WTC11 (cell line): ENCODE measurements around the gene PLEKHG7. TPM values are rescaled to one million over a fixed set of nuclear protein-coding genes. Genes with fewer than 3 reads are reported as not detected.

ENCODE experiments used
- ATAC-seq: fragments of 200-7000 bp; cut with Tn5 transposase; 2 replicates; pipeline ENCODE4 v1.10.0; 2021; ENCODE audit warnings: mild to moderate bottlenecking, moderate library complexity
- CTCF ChIA-PET: fragments of 300-600 bp; sonication (Branson Sonifier 250); formaldehyde crosslinking; loops from one replicate; lab custom pipeline; 2021; ENCODE audit warnings: antibody characterized with exemption; lab: Charles Lee
- POLR2A ChIA-PET: fragments of 350-600 bp; sonication (Branson Sonifier 250); formaldehyde crosslinking; loops from one replicate; lab custom pipeline; 2021; ENCODE audit warnings: antibody characterized with exemption; lab: Charles Lee
- DNase-seq: peaks from one replicate; pipeline ENCODE4 v3.0.0; 2021; ENCODE audit warnings: low spot score
- H3K27ac Mint-ChIP-seq: 2 replicates; pipeline ENCODE4 v1.8.0; 2021; ENCODE audit warnings: mixed read lengths
- H3K27me3 Mint-ChIP-seq: 2 replicates; pipeline ENCODE4 v1.8.0; 2021; ENCODE audit warnings: low read depth, mild to moderate bottlenecking, moderate library complexity, mixed read lengths
- H3K36me3 Mint-ChIP-seq: 2 replicates; pipeline ENCODE4 v1.8.0; 2021; ENCODE audit warnings: mixed read lengths
- H3K4me1 Mint-ChIP-seq: 2 replicates; pipeline ENCODE4 v1.8.0; 2022; ENCODE audit warnings: mixed read lengths
- H3K4me3 Mint-ChIP-seq: 2 replicates; pipeline ENCODE4 v1.8.0; 2021; ENCODE audit warnings: mild to moderate bottlenecking, moderate library complexity, mixed read lengths
- H3K9me3 Mint-ChIP-seq: 2 replicates; pipeline ENCODE4 v1.8.0; 2021; ENCODE audit warnings: mixed read lengths
- ARID4B ChIP-seq: sonication (generic); formaldehyde crosslinking; IDR thresholded peaks from 2 replicates; pipeline ENCODE4 v1.8.0; 2023; ENCODE audit warnings: missing genetic modification reagents, mild to moderate bottlenecking, borderline replicate concordance
- FOXJ3 ChIP-seq: sonication (generic); formaldehyde crosslinking; IDR thresholded peaks from 2 replicates; pipeline ENCODE4 v1.9.0; 2021; ENCODE audit warnings: missing genetic modification reagents, mild to moderate bottlenecking, borderline replicate concordance
- FOXK1 ChIP-seq: sonication (generic); formaldehyde crosslinking; IDR thresholded peaks from 2 replicates; pipeline ENCODE4 v1.8.0; 2022; ENCODE audit warnings: mild to moderate bottlenecking, moderate library complexity, missing genetic modification reagents
- MXD4 ChIP-seq: fragments of 250-450 bp; sonication (Bioruptor Pico); IDR thresholded peaks from 2 replicates; pipeline ENCODE4 v1.8.0; 2021; ENCODE audit warnings: mild to moderate bottlenecking, moderate library complexity, borderline replicate concordance
- NFATC4 ChIP-seq: fragments of 250-450 bp; sonication (Bioruptor Pico); IDR thresholded peaks from 2 replicates; pipeline ENCODE4 v1.9.0; 2021; ENCODE audit warnings: mild to moderate bottlenecking
- PRDM15 ChIP-seq: sonication (generic); formaldehyde crosslinking; IDR thresholded peaks from 2 replicates; pipeline ENCODE4 v1.8.0; 2022; ENCODE audit warnings: missing genetic modification reagents
- TEAD1 ChIP-seq: sonication (generic); formaldehyde crosslinking; IDR thresholded peaks from 2 replicates; pipeline ENCODE4 v1.8.0; 2022; ENCODE audit warnings: mild to moderate bottlenecking, missing genetic modification reagents
- ZMAT4 ChIP-seq: fragments of 250-450 bp; sonication (Bioruptor Pico); IDR thresholded peaks from 2 replicates; pipeline ENCODE4 v1.9.0; 2021; ENCODE audit warnings: mild to moderate bottlenecking
- ZNF281 ChIP-seq: sonication (generic); formaldehyde crosslinking; IDR thresholded peaks from 2 replicates; pipeline ENCODE4 v1.8.0; 2023; ENCODE audit warnings: mild to moderate bottlenecking, missing genetic modification reagents
- ZNF671 ChIP-seq: fragments of 250-450 bp; sonication (Bioruptor Pico); IDR thresholded peaks from 2 replicates; pipeline ENCODE4 v1.8.0; 2021; ENCODE audit warnings: mild to moderate bottlenecking
- total RNA-seq: library from RNA; stranded (reverse); gene quantifications from 3 replicates; pipeline ENCODE4 v1.2.3, GENCODE V29; 2021
- TF ChIP-seq, protein P1 (sequence below): fragments of 250-450 bp; sonication (Bioruptor Pico); IDR thresholded peaks from 2 replicates; pipeline ENCODE4 v1.9.0; 2021; ENCODE audit warnings: mild to moderate bottlenecking, borderline replicate concordance
- TF ChIP-seq, protein P2 (sequence below): sonication (generic); formaldehyde crosslinking; IDR thresholded peaks from 2 replicates; pipeline ENCODE4 v1.8.1; 2023; ENCODE audit warnings: mild to moderate bottlenecking, missing genetic modification reagents, moderate library complexity
- TF ChIP-seq, protein P3 (sequence below): sonication (generic); formaldehyde crosslinking; IDR thresholded peaks from 2 replicates; pipeline ENCODE4 v1.8.1; 2022; ENCODE audit warnings: missing genetic modification reagents, borderline replicate concordance

PLEKHG7 gene
- total RNA-seq, 1 experiment from 2014 or later, result not detected

- TF ChIP-seq FOXJ3 (CRISPR knock-in tag) (no peak), ZNF281 (CRISPR knock-in tag) (no peak), MXD4 (no peak), ARID4B (CRISPR knock-in tag) (no peak), ZMAT4 (CRISPR knock-in tag) (no peak), ZNF671 (no peak), TEAD1 (CRISPR knock-in tag) (no peak), NFATC4 (no peak), FOXK1 (CRISPR knock-in tag) (no peak), PRDM15 (CRISPR knock-in tag) (no peak)
- TF ChIP-seq, protein P1, sequence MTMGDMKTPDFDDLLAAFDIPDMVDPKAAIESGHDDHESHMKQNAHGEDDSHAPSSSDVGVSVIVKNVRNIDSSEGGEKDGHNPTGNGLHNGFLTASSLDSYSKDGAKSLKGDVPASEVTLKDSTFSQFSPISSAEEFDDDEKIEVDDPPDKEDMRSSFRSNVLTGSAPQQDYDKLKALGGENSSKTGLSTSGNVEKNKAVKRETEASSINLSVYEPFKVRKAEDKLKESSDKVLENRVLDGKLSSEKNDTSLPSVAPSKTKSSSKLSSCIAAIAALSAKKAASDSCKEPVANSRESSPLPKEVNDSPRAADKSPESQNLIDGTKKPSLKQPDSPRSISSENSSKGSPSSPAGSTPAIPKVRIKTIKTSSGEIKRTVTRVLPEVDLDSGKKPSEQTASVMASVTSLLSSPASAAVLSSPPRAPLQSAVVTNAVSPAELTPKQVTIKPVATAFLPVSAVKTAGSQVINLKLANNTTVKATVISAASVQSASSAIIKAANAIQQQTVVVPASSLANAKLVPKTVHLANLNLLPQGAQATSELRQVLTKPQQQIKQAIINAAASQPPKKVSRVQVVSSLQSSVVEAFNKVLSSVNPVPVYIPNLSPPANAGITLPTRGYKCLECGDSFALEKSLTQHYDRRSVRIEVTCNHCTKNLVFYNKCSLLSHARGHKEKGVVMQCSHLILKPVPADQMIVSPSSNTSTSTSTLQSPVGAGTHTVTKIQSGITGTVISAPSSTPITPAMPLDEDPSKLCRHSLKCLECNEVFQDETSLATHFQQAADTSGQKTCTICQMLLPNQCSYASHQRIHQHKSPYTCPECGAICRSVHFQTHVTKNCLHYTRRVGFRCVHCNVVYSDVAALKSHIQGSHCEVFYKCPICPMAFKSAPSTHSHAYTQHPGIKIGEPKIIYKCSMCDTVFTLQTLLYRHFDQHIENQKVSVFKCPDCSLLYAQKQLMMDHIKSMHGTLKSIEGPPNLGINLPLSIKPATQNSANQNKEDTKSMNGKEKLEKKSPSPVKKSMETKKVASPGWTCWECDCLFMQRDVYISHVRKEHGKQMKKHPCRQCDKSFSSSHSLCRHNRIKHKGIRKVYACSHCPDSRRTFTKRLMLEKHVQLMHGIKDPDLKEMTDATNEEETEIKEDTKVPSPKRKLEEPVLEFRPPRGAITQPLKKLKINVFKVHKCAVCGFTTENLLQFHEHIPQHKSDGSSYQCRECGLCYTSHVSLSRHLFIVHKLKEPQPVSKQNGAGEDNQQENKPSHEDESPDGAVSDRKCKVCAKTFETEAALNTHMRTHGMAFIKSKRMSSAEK (CRISPR knock-in tag), result no peak
- TF ChIP-seq, protein P2, sequence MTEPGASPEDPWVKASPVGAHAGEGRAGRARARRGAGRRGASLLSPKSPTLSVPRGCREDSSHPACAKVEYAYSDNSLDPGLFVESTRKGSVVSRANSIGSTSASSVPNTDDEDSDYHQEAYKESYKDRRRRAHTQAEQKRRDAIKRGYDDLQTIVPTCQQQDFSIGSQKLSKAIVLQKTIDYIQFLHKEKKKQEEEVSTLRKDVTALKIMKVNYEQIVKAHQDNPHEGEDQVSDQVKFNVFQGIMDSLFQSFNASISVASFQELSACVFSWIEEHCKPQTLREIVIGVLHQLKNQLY (CRISPR knock-in tag), result no peak
- TF ChIP-seq, protein P3, sequence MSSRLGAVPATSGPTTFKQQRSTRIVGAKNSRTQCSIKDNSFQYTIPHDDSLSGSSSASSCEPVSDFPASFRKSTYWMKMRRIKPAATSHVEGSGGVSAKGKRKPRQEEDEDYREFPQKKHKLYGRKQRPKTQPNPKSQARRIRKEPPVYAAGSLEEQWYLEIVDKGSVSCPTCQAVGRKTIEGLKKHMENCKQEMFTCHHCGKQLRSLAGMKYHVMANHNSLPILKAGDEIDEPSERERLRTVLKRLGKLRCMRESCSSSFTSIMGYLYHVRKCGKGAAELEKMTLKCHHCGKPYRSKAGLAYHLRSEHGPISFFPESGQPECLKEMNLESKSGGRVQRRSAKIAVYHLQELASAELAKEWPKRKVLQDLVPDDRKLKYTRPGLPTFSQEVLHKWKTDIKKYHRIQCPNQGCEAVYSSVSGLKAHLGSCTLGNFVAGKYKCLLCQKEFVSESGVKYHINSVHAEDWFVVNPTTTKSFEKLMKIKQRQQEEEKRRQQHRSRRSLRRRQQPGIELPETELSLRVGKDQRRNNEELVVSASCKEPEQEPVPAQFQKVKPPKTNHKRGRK (CRISPR knock-in tag), result no peak
- Mint-ChIP-seq H3K27ac (no peak overlapping the region), H3K4me1 (peaks cover 16% of the 10 kb centered on the region), H3K36me3 (peaks cover 24% of the 10 kb centered on the region), H3K27me3 (no peaks in the 10 kb centered on the region), H3K9me3 (peaks cover 49% of the 10 kb centered on the region), H3K4me3 (no peak overlapping the region)
- ATAC-seq, result no peak
- DNase-seq, result no peak
- POLR2A ChIA-PET, result no interaction called here
- CTCF ChIA-PET, result no interaction called here
These were observed 6.6 kb upstream of the PLEKHG7 start for GRCh38 chr12:92696216-92696615.
